Mucosa of descending colon (tissue), 3 donors: ENCODE data around the gene AAR2. TPM values are rescaled to one million over a fixed set of nuclear protein-coding genes. Genes with fewer than 3 reads are reported as not detected.

Source experiments
- ATAC-seq: fragments of 200-7000 bp; cut with Tn5 transposase; one replicate; pipeline ENCODE4 v1.9.1; 2020; ENCODE audit warnings: mild to moderate bottlenecking, moderate library complexity
- DNase-seq, 3 donors: peaks; one replicate each; pipeline ENCODE4 v3.0.0-alpha.2; 2020
- H3K36me3 ChIP-seq: fragments of 200-600 bp; one replicate; pipeline ENCODE4 v1.8.0; 2021; ENCODE audit warnings: low read depth, mild to moderate bottlenecking
- H3K4me1 ChIP-seq: fragments of 200-600 bp; one replicate; pipeline ENCODE4 v1.8.0; 2021; ENCODE audit warnings: low read depth, mild to moderate bottlenecking
- H3K4me3 ChIP-seq: fragments of 200-600 bp; one replicate; pipeline ENCODE4 v1.8.0; 2021; ENCODE audit warnings: mild to moderate bottlenecking
- H3K9me3 ChIP-seq: fragments of 200-600 bp; one replicate; pipeline ENCODE4 v1.8.0; 2021; ENCODE audit warnings: mild to moderate bottlenecking
- CTCF ChIP-seq: fragments of 200-600 bp; IDR thresholded peaks from one replicate; pipeline ENCODE4 v1.8.0; 2022; ENCODE audit warnings: antibody characterized with exemption, mild to moderate bottlenecking
- intact Hi-C, 2 donors: fragments of 100-400 bp; cut with DNase I in 1 of 2; cut with micrococcal nuclease in 1 of 2; formaldehyde crosslinking; loops; one replicate each; pipeline versions ENCODE4 v1.11.0 to v1.11.1; 2022; cut with DNase I, micrococcal nuclease
- total RNA-seq, 3 donors: library from RNA; stranded (reverse); fragmentation: NEBNext Ultra II Directional in 2 of 3; extraction: Animal tissue kit (Norgen Biotek cat#: 25700) in 2 of 3; gene quantifications; one replicate each; pipeline versions ENCODE4 v1.2.1 to v1.2.4, GENCODE V29; 2021 to 2023
- donor health status: DM: no; HTN: no; CAD: no; lungs with moderate emphysema.
- donor health status: DM: no; HTN: no; CAD: no.
- donor health status: DM: no; HTN: yes; CAD: no.

AAR2 gene
- total RNA-seq, 3 donors from 2014 or later = 19.5 to 24.8 (median 22.6) TPM

GRCh38 chr20:36271639-36272546 is 35.6 kb downstream of the AAR2 start:
- no peaks in the 10 kb centered on the region for H3K9me3 ChIP-seq
- no peak for ATAC-seq
- TF ChIP-seq CTCF = no peak
- H3K4me1 ChIP-seq = no peaks in the 10 kb centered on the region
- intact Hi-C loops = no loop called here
- no peak for DNase-seq
- no peak overlapping the region for H3K4me3 ChIP-seq
- H3K36me3 ChIP-seq = no peaks in the 10 kb centered on the region

- Histone ChIP-seq H3K36me3 (no peaks in the 10 kb centered on the region), H3K9me3 (no peaks in the 10 kb centered on the region), H3K4me1 (no peaks in the 10 kb centered on the region), H3K4me3 (no peak overlapping the region)
- intact Hi-C loops = no loop called here
- DNase-seq (no peak), ATAC-seq (no peak)
- TF ChIP-seq CTCF = no peak
Measured at GRCh38 chr20:36272547-36273220, 36.4 kb downstream of the AAR2 start.

- ATAC-seq (no peak), DNase-seq (peak in 1 of 3 donors; percentile 17)
- intact Hi-C loops = no loop called here
Measured at GRCh38 chr20:36273414-36274180, 37.3 kb downstream of the AAR2 start.

GRCh38 chr20:36274181-36274841 is 38.0 kb downstream of the AAR2 start:
- Histone ChIP-seq H3K9me3 (no peaks in the 10 kb centered on the region), H3K4me3 (no peak overlapping the region), H3K4me1 (no peaks in the 10 kb centered on the region), H3K36me3 (no peaks in the 10 kb centered on the region)
- DNase-seq = no peak
- no peak for ATAC-seq
- no peak for TF ChIP-seq CTCF
- intact Hi-C loops = no loop called here

More at GRCh38 chr20:36273414-36274180, 37.3 kb downstream of the AAR2 start:
- Histone ChIP-seq H3K4me3 (no peak overlapping the region), H3K9me3 (no peaks in the 10 kb centered on the region), H3K36me3 (no peaks in the 10 kb centered on the region), H3K4me1 (no peaks in the 10 kb centered on the region)
- TF ChIP-seq CTCF = no peak

- DNase-seq (no peak), ATAC-seq (no peak)
- Histone ChIP-seq H3K36me3 (no peaks in the 10 kb centered on the region), H3K4me3 (no peak overlapping the region), H3K9me3 (no peaks in the 10 kb centered on the region), H3K4me1 (no peaks in the 10 kb centered on the region)
- intact Hi-C loops = no loop called here
- TF ChIP-seq CTCF = no peak
Measured at GRCh38 chr20:36275011-36275410, 38.7 kb downstream of the AAR2 start.
